HCT116 (cell line): ENCODE results near the gene TSPAN3. TPM values are rescaled to one million over a fixed set of nuclear protein-coding genes. Genes with fewer than 3 reads are reported as not detected.

ENCODE experiments used
- ATAC-seq: fragments of 200-7000 bp; cut with Tn5 transposase; 2 replicates; pipeline ENCODE4 v1.9.1; 2020; ENCODE audit warnings: mild to moderate bottlenecking, moderate library complexity
- Bru-seq: library from RNA; stranded (reverse); fragments of 400-500 nt; gene quantifications from one replicate; lab custom pipeline; 2021; lab: Mats Ljungman, UMichigan
- BruChase-seq, 2 experiments: library from RNA; stranded (reverse); fragments of 400-500 nt; gene quantifications; one replicate each; lab custom pipeline; 2021; lab: Mats Ljungman, UMichigan
- BruUV-seq: library from RNA; stranded (reverse); fragments of 400-500 nt; replicated peaks from 2 replicates; lab custom pipeline; 2021; lab: Mats Ljungman, UMichigan
- CTCF ChIA-PET: fragments of 300-600 bp; sonication (Branson Sonifier 250); formaldehyde crosslinking; loops from one replicate; lab custom pipeline; 2021; ENCODE audit warnings: antibody characterized with exemption; lab: Charles Lee
- POLR2A ChIA-PET: fragments of 300-600, 350-600 bp; sonication (Branson Sonifier 250); formaldehyde crosslinking; loops from one replicate; lab custom pipeline; 2021; ENCODE audit warnings: antibody characterized with exemption; lab: Charles Lee
- RAD21 ChIA-PET, 2 experiments: fragments of 300-600 bp; sonication (Branson Sonifier 250); formaldehyde crosslinking; loops; one replicate each; lab custom pipeline; 2023; ENCODE audit warnings: low total read pairs in 2 of 2; ENCODE audit not compliant: uncharacterized antibody in 2 of 2, unreplicated experiment in 2 of 2, low non-redundant PET in 1 of 2; lab: Charles Lee
- DNase-seq: peaks from one replicate; pipeline ENCODE4 v3.0.0-alpha.2; 2010; ENCODE audit warnings: low read depth, low spot score
- H2AFZ ChIP-seq: fragments of 200-600 bp; shearing (Covaris generic), sonication (generic); 2 replicates; pipeline ENCODE4 v1.6.1; 2017; ENCODE audit warnings: low read depth, mixed run types, mixed read lengths, antibody characterized with exemption, low read length; ENCODE audit not compliant: poor library complexity, severe bottlenecking
- H3K27ac ChIP-seq: 2 replicates; pipeline ENCODE4 v1.5.1; 2012; ENCODE audit warnings: low read depth, low read length
- H3K27me3 ChIP-seq: fragments of 200-600 bp; sonication (generic); 2 replicates; pipeline ENCODE4 v1.6.1; 2016; ENCODE audit warnings: mixed run types, low read length, mixed read lengths; ENCODE audit not compliant: insufficient read depth
- H3K36me3 ChIP-seq, 2 experiments: fragments of 200-500 bp in 1 of 2; fragments of 200-600 bp in 1 of 2; sonication (Bioruptor generic) in 1 of 2; sonication (generic) in 1 of 2; 2 replicates each; pipeline versions ENCODE4 v1.5.1 to v1.6.1; 2014 to 2016; ENCODE audit warnings: low read length in 2 of 2, inconsistent platforms in 1 of 2, mixed read lengths in 1 of 2, mixed run types in 1 of 2; ENCODE audit not compliant: insufficient read depth in 2 of 2, control insufficient read depth in 1 of 2
- H3K4me1 ChIP-seq, 2 experiments: fragments of 200-600 bp in 1 of 2; sonication (generic) in 1 of 2; 2 replicates each; pipeline versions ENCODE4 v1.5.1 to v1.6.1; 2012 to 2017; ENCODE audit warnings: low read length in 2 of 2, inconsistent platforms in 1 of 2, mild to moderate bottlenecking in 1 of 2, mixed read lengths in 1 of 2, mixed run types in 1 of 2, moderate library complexity in 1 of 2; ENCODE audit not compliant: insufficient read depth in 2 of 2, control insufficient read depth in 1 of 2
- H3K4me2 ChIP-seq: fragments of 200-600 bp; sonication (generic); 2 replicates; pipeline ENCODE4 v1.6.1; 2017; ENCODE audit warnings: mixed run types, low read length, mixed read lengths
- H3K4me3 ChIP-seq, 2 experiments: fragments of 200-600 bp in 1 of 2; sonication (generic) in 1 of 2; replicated peaks in 1 of 2; 2 replicates each; pipeline ENCODE4 v1.5.1; 2011 to 2016; ENCODE audit warnings: low read length in 2 of 2, control low read depth in 1 of 2, low read depth in 1 of 2, mild to moderate bottlenecking in 1 of 2, mixed read lengths in 1 of 2, mixed run types in 1 of 2
- H3K79me2 ChIP-seq: fragments of 200-600 bp; sonication (generic); 2 replicates; pipeline ENCODE4 v1.6.1; 2017; ENCODE audit warnings: mild to moderate bottlenecking, mixed run types, low read length, moderate library complexity, mixed read lengths; ENCODE audit not compliant: insufficient read depth
- H3K9ac ChIP-seq: fragments of 200-600 bp; sonication (generic); 2 replicates; pipeline ENCODE4 v1.6.1; 2016; ENCODE audit warnings: low read length, mixed read lengths
- H3K9me2 ChIP-seq: fragments of 200-600 bp; sonication (generic), shearing (Covaris generic); 2 replicates; pipeline ENCODE4 v1.6.1; 2017; ENCODE audit warnings: mixed run types, mild to moderate bottlenecking, moderate library complexity; ENCODE audit not compliant: insufficient read depth
- H3K9me3 ChIP-seq, 2 experiments: fragments of 200-500 bp in 1 of 2; fragments of 200-600 bp in 1 of 2; sonication (Bioruptor generic) in 1 of 2; sonication (generic) in 1 of 2; 2 replicates each; pipeline ENCODE4 v1.6.1; 2014 to 2017; ENCODE audit warnings: low read length in 2 of 2, mixed read lengths in 2 of 2, inconsistent platforms in 1 of 2, low read depth in 1 of 2, mild to moderate bottlenecking in 1 of 2, mixed run types in 1 of 2, moderate library complexity in 1 of 2; ENCODE audit not compliant: control insufficient read depth in 1 of 2, insufficient read depth in 1 of 2
- H4K20me1 ChIP-seq: fragments of 200-600 bp; sonication (generic), shearing (Covaris generic); 2 replicates; pipeline ENCODE4 v1.6.1; 2017; ENCODE audit warnings: mixed run types, mild to moderate bottlenecking, moderate library complexity; ENCODE audit not compliant: insufficient read depth
- CBX3 ChIP-seq: IDR thresholded peaks from 2 replicates; pipeline ENCODE4 v1.6.1; 2012; ENCODE audit warnings: low read depth
- CEBPB ChIP-seq: IDR thresholded peaks from 2 replicates; pipeline ENCODE4 v1.6.1; 2012; ENCODE audit warnings: low read depth
- EGR1 ChIP-seq: IDR thresholded peaks from 2 replicates; pipeline ENCODE4 v1.6.1; 2012; ENCODE audit warnings: low read depth
- ELF1 ChIP-seq: IDR thresholded peaks from 2 replicates; pipeline ENCODE4 v1.6.1; 2012; ENCODE audit warnings: low read depth, borderline replicate concordance
- EZH2 ChIP-seq: fragments of 200-600 bp; sonication (generic); IDR thresholded peaks from 2 replicates; pipeline ENCODE4 v1.6.1; 2017; ENCODE audit warnings: antibody characterized with exemption, mixed run types
- EZH2phosphoT487 ChIP-seq: fragments of 200-600 bp; IDR thresholded peaks from 2 replicates; pipeline ENCODE4 v1.6.1; 2018; ENCODE audit warnings: antibody characterized with exemption, borderline replicate concordance
- FOSL1 ChIP-seq: IDR thresholded peaks from 2 replicates; pipeline ENCODE4 v1.6.1; 2012; ENCODE audit warnings: low read depth
- JUND ChIP-seq: IDR thresholded peaks from 2 replicates; pipeline ENCODE4 v1.6.1; 2012
- MAX ChIP-seq: IDR thresholded peaks from 2 replicates; pipeline ENCODE4 v1.6.1; 2012
- POLR2A ChIP-seq: IDR thresholded peaks from 2 replicates; pipeline ENCODE4 v1.7.0; 2011; ENCODE audit warnings: borderline replicate concordance; ENCODE audit not compliant: insufficient read depth, insufficient read length; ENCODE audit errors: extremely low read depth
- POLR2AphosphoS5 ChIP-seq: IDR thresholded peaks from 2 replicates; pipeline ENCODE4 v1.6.1; 2011; ENCODE audit warnings: mild to moderate bottlenecking, low read depth, low read length, moderate library complexity
- RAD21 ChIP-seq: IDR thresholded peaks from 2 replicates; pipeline ENCODE4 v1.6.1; 2012; ENCODE audit warnings: low read depth, mild to moderate bottlenecking
- SIN3A ChIP-seq: IDR thresholded peaks from 2 replicates; pipeline ENCODE4 v1.6.1; 2012; ENCODE audit warnings: low read depth
- SP1 ChIP-seq: IDR thresholded peaks from 2 replicates; pipeline ENCODE4 v1.6.1; 2012; ENCODE audit warnings: low read depth
- SRF ChIP-seq: IDR thresholded peaks from 2 replicates; pipeline ENCODE4 v1.6.1; 2012; ENCODE audit warnings: low read depth
- TCF7L2 ChIP-seq: IDR thresholded peaks from 2 replicates; pipeline ENCODE4 v1.7.0; 2011; ENCODE audit warnings: borderline replicate concordance, inconsistent platforms; ENCODE audit not compliant: insufficient read depth, insufficient read length; ENCODE audit errors: extremely low read depth
- YY1 ChIP-seq: IDR thresholded peaks from 2 replicates; pipeline ENCODE4 v1.6.1; 2011; ENCODE audit warnings: low read length, low read depth, moderate library complexity, mild to moderate bottlenecking; ENCODE audit not compliant: insufficient replicate concordance; ENCODE audit errors: extremely low read depth
- ZFX ChIP-seq: fragments of 450-650 bp; IDR thresholded peaks from 2 replicates; pipeline ENCODE4 v1.6.1; 2017
- intact Hi-C: fragments of 100-400 bp; cut with micrococcal nuclease; formaldehyde crosslinking; loops from 2 replicates; pipeline ENCODE4 v1.10.0; 2022
- long read RNA-seq: library from polyadenylated mRNA; unstranded; transcript quantifications from one replicate; pipeline ENCODE4 v2.0.0, GENCODE V29; 2021; ENCODE audit not compliant: unreplicated experiment
- polyA plus RNA-seq: library from polyadenylated mRNA; unstranded; fragments of >200 nt; gene quantifications from 2 replicates; pipeline ENCODE4 v1.2.1, GENCODE V29; 2012; ENCODE audit warnings: missing spikeins
- total RNA-seq: library from RNA; stranded (reverse); gene quantifications from one replicate; pipeline ENCODE4 v1.2.1, GENCODE V29; 2021; ENCODE audit not compliant: unreplicated experiment
- TF ChIP-seq, protein P1 (sequence below): IDR thresholded peaks from 2 replicates; pipeline ENCODE4 v1.6.1; 2012
- TF ChIP-seq, protein P2 (sequence below), 3 experiments: fragments of 200-600 bp in 1 of 3; sonication (generic) in 1 of 3; IDR thresholded peaks in 2 of 3; conservative IDR thresholded peaks in 1 of 3; 2 replicates each; pipeline ENCODE4 v1.5.1; 2012 to 2017; ENCODE audit warnings: low read depth in 2 of 3, low read length in 2 of 3, antibody characterized with exemption in 1 of 3, borderline replicate concordance in 1 of 3, control low read depth in 1 of 3, mild to moderate bottlenecking in 1 of 3, mixed read lengths in 1 of 3, mixed run types in 1 of 3, moderate library complexity in 1 of 3; ENCODE audit not compliant: insufficient read depth in 1 of 3
- TF ChIP-seq, protein P3 (sequence below): IDR thresholded peaks from 2 replicates; pipeline ENCODE4 v1.6.1; 2012; ENCODE audit warnings: low read depth

TSPAN3 gene
- total RNA-seq: 140 TPM
- polyA plus RNA-seq: 141 and 173 TPM in 2 replicates
- Bru-seq, nascent RNA: percentile 84 among the genes with signal in this experiment
- BruChase-seq, experiment 1, labeled RNA remaining after a 6-hour chase: percentile 87 among the genes with signal in this experiment
- BruChase-seq, experiment 2, labeled RNA remaining after a 2-hour chase: percentile 87 among the genes with signal in this experiment
- long read RNA-seq, full-length matches to known transcripts: 351 of 377 reads
- long read RNA-seq, partial matches to known transcripts: 13 of 377 reads
- long read RNA-seq, other reads (novel, unspliced or antisense): 13 of 377 reads

GRCh38 chr15:77070495-77071304, at the start of gene TSPAN3:
TSS of gene TSPAN3 (minus strand) at chr15:77071109. CDS start at chr15:77070954, 155 bp downstream.
- ChIA-PET CTCF (interaction anchor here (1.0 kb wide), 1 partner anchor 473 kb away, joined by 6 read pairs; no protein-coding TSS in a partner anchor), POLR2A (interaction anchor here (0.6 to 1.0 kb wide), 2 partner anchors 10 to 21 kb away, joined by 3 to 4 read pairs; no protein-coding TSS in a partner anchor)
- TF ChIP-seq EGR1: no peak
- peak; percentile 85 for TF ChIP-seq POLR2AphosphoS5
- TF ChIP-seq EZH2: no peak
- TF ChIP-seq SP1: peak; percentile 80
- TF ChIP-seq CBX3: no peak
- no peak for TF ChIP-seq ELF1
- TF ChIP-seq MAX: peak; percentile 49
- TF ChIP-seq EZH2phosphoT487: no peak
- TF ChIP-seq, protein P1, sequence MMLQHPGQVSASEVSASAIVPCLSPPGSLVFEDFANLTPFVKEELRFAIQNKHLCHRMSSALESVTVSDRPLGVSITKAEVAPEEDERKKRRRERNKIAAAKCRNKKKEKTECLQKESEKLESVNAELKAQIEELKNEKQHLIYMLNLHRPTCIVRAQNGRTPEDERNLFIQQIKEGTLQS: no peak
- no peak for TF ChIP-seq RAD21
- TF ChIP-seq, protein P2, sequence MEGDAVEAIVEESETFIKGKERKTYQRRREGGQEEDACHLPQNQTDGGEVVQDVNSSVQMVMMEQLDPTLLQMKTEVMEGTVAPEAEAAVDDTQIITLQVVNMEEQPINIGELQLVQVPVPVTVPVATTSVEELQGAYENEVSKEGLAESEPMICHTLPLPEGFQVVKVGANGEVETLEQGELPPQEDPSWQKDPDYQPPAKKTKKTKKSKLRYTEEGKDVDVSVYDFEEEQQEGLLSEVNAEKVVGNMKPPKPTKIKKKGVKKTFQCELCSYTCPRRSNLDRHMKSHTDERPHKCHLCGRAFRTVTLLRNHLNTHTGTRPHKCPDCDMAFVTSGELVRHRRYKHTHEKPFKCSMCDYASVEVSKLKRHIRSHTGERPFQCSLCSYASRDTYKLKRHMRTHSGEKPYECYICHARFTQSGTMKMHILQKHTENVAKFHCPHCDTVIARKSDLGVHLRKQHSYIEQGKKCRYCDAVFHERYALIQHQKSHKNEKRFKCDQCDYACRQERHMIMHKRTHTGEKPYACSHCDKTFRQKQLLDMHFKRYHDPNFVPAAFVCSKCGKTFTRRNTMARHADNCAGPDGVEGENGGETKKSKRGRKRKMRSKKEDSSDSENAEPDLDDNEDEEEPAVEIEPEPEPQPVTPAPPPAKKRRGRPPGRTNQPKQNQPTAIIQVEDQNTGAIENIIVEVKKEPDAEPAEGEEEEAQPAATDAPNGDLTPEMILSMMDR (IDR thresholded peaks at IDR 0.05 in 2 of 3, conservative IDR thresholded peaks at IDR 0.05 in 1 of 3; ENCODE audit: borderline replicate concordance in 1 of 3, insufficient read depth in 1 of 3, low read depth in 2 of 3, low read length in 2 of 3): no peak
- TF ChIP-seq SIN3A: no peak
- TF ChIP-seq SRF: no peak
- TF ChIP-seq FOSL1: no peak
- TF ChIP-seq ZFX: peak; percentile 96
- no peak for TF ChIP-seq CEBPB
- TF ChIP-seq POLR2A: peak; percentile 78
- peak; percentile 50 for TF ChIP-seq YY1
- no peak for TF ChIP-seq TCF7L2
- no peak for TF ChIP-seq JUND
- TF ChIP-seq, protein P3, sequence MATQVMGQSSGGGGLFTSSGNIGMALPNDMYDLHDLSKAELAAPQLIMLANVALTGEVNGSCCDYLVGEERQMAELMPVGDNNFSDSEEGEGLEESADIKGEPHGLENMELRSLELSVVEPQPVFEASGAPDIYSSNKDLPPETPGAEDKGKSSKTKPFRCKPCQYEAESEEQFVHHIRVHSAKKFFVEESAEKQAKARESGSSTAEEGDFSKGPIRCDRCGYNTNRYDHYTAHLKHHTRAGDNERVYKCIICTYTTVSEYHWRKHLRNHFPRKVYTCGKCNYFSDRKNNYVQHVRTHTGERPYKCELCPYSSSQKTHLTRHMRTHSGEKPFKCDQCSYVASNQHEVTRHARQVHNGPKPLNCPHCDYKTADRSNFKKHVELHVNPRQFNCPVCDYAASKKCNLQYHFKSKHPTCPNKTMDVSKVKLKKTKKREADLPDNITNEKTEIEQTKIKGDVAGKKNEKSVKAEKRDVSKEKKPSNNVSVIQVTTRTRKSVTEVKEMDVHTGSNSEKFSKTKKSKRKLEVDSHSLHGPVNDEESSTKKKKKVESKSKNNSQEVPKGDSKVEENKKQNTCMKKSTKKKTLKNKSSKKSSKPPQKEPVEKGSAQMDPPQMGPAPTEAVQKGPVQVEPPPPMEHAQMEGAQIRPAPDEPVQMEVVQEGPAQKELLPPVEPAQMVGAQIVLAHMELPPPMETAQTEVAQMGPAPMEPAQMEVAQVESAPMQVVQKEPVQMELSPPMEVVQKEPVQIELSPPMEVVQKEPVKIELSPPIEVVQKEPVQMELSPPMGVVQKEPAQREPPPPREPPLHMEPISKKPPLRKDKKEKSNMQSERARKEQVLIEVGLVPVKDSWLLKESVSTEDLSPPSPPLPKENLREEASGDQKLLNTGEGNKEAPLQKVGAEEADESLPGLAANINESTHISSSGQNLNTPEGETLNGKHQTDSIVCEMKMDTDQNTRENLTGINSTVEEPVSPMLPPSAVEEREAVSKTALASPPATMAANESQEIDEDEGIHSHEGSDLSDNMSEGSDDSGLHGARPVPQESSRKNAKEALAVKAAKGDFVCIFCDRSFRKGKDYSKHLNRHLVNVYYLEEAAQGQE: no peak

More at GRCh38 chr15:77070495-77071304, at the start of gene TSPAN3:
- H3K4me2 ChIP-seq: peak within 1 kb of the TSS; percentile 72
- H4K20me1 ChIP-seq: no peaks in the 10 kb centered on the region; the same call in 1 of the 2 replicates
- no peaks in the 10 kb centered on the region for H3K9me2 ChIP-seq
- DNase-seq: peak; percentile 75
- peak within 1 kb of the TSS; percentile 90 for H3K9ac ChIP-seq
- H3K4me3 ChIP-seq: peak within 1 kb of the TSS; percentile 71 to 80
- intact Hi-C loops: no loop called here
- H3K36me3 ChIP-seq: no peaks in the 10 kb centered on the region
- H3K79me2 ChIP-seq: peaks cover 48% of the 10 kb centered on the region
- H3K27me3 ChIP-seq: no peaks in the 10 kb centered on the region
- BruUV-seq: no TSS peak
- peak within 1 kb of the TSS; percentile 96 for H2AFZ ChIP-seq
- H3K9me3 ChIP-seq: no peaks in the 10 kb centered on the region
- H3K4me1 ChIP-seq: peaks cover 4 to 15% of the 10 kb centered on the region in 2 experiments; a peak in 3 of 4 replicates
- H3K27ac ChIP-seq: peak within 1 kb of the TSS; percentile 80
- RAD21 ChIA-PET: no interaction called here
- ATAC-seq: peak; percentile 98
